GM13977 (cell line): ENCODE results near the gene UBE2M.
A peak's percentile ranks its signal among the peaks of the same experiment; 100 is the strongest.
"Not testable (repeated sequence)": the region's sequence is repeated elsewhere in the genome, so short reads cannot be mapped to it uniquely, and the experiment has no call there.

ENCODE experiments used
- DNase-seq: peaks from one replicate; pipeline ENCODE4 v3.0.0; 2012; ENCODE audit warnings: low spot score
- in situ Hi-C: fragments of 300-500 bp; cut with MboI; formaldehyde crosslinking; loops from one replicate; pipeline ENCODE4 v1.12.0; 2022; ENCODE audit warnings: low sequenced_read_pairs, low pct_unique_long_range_greater_than_20kb, mixed read lengths, inconsistent platforms; ENCODE audit not compliant: unreplicated experiment
- TF ChIP-seq, protein P1 (sequence below): IDR thresholded peaks from 2 replicates; pipeline ENCODE4 v1.5.1; 2012; ENCODE audit warnings: mild to moderate bottlenecking, control low read depth; ENCODE audit not compliant: insufficient read depth; ENCODE audit errors: extremely low read depth, missing control alignments

The UBE2M gene

DNA sequence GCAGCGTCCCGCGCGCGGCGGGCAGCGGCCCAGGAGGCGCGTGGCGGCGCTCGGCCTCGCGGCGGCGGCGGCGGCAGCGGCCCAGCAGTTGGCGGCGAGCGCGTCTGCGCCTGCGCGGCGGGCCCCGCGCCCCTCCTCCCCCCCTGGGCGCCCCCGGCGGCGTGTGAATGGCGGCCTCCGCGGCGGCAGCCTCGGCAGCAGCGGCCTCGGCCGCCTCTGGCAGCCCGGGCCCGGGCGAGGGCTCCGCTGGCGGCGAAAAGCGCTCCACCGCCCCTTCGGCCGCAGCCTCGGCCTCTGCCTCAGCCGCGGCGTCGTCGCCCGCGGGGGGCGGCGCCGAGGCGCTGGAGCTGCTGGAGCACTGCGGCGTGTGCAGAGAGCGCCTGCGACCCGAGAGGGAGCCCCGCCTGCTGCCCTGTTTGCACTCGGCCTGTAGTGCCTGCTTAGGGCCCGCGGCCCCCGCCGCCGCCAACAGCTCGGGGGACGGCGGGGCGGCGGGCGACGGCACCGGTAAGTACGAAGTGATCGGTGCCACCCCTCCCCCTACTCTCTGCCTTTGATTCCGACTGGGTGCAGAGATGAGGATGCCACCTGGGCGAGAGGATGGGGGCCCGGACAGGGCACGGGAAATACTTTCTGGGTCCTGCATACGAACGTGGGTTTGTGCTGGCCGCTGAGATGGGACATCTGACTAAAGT lies 13.7 kb downstream of the UBE2M start:
- TF ChIP-seq, protein P1, sequence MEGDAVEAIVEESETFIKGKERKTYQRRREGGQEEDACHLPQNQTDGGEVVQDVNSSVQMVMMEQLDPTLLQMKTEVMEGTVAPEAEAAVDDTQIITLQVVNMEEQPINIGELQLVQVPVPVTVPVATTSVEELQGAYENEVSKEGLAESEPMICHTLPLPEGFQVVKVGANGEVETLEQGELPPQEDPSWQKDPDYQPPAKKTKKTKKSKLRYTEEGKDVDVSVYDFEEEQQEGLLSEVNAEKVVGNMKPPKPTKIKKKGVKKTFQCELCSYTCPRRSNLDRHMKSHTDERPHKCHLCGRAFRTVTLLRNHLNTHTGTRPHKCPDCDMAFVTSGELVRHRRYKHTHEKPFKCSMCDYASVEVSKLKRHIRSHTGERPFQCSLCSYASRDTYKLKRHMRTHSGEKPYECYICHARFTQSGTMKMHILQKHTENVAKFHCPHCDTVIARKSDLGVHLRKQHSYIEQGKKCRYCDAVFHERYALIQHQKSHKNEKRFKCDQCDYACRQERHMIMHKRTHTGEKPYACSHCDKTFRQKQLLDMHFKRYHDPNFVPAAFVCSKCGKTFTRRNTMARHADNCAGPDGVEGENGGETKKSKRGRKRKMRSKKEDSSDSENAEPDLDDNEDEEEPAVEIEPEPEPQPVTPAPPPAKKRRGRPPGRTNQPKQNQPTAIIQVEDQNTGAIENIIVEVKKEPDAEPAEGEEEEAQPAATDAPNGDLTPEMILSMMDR: no peak
- in situ Hi-C loops: no loop called here
- peak; percentile 97 for DNase-seq

DNA sequence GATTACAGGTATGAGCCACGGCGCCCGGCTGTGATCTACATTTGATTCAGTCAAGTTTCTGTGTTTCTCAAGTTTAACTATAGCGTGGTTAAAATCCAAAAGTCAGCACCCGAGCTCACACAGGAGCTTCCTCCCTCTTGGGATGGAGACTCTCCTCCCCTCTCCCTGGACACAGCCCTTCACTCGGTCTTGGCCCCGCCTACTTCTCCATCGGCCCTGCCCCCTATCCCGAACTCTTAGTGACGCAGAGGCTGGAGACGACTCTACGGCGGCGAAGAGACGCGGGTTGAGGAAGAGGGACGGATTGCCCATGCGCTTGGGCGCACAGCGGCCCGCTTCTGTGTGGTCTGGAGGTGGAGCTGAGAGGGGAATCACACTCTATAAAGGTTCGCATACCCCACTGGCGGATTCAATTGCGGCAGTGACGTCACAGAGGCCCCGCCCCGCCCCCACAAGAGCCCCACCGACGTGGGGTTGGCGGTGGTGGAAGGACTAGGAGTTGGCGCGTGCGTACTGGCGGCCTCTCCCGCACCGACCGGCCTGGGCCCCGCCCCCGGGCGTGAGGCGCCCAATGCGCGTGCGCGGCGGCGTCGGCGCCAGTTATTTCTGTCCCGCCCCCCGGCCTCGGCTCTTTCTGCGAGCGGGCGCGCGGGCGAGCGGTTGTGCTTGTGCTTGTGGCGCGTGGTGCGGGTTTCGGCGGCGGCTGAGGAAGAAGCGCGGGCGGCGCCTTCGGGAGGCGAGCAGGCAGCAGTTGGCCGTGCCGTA lies 14.4 kb downstream of the UBE2M start, which contains the start of gene TRIM28:
Gene TRIM28, plus strand, starts transcription at position 239 of the 765 bp plus-strand sequence. CDS start 694 bp downstream, outside the sequence.
- TF ChIP-seq, protein P1: no peak
- in situ Hi-C loops: no loop called here
- DNase-seq: peak; percentile 100

DNA sequence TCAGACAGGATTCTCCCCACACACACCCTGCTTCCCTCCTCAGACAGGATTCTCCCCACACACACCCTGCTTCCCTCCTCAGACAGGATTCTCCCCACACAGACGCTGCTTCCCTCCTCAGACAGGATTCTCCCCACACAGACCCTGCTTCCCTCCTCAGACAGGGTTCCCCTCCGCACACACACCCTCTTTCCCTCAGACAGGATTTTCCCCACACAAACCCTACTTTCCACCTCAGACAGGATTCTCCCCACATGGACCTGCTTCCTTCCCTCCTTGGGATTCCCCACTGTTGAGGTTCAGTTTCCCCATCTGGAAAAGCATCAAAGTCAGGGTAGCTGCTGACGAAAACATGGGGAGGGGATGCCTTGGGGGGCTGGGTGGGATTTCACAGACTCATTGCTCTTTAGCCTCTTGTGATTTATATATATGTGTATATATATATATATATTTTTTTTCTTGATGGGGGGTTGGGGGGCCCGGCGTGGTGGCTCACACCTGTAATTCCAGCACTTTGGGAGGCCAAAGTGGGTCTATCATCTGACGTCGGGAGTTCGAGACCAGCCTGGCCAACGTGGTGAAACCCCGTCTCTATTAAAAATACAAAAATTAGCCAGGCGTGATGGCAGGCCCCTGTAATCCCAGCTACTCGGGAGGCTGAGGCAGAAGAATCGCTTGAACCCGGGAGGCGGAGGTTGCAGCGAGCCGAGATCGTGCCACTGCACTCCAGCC lies 15.6 kb downstream of the UBE2M start:
- in situ Hi-C loops: not testable (repeated sequence)

DNA sequence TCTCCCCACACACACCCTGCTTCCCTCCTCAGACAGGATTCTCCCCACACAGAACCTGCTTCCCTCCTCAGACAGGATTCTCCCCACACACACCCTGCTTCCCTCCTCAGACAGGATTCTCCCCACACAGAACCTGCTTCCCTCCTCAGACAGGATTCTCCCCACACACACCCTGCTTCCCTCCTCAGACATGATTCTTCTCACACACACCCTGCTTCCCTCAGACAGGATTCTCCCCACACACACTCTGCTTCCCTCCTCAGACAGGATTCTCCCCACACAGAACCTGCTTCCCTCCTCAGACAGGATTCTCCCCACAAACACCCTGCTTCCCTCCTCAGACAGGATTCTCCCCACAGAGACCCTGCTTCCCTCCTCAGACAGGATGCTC lies 19.2 kb downstream of the UBE2M start:
- DNase-seq, in situ Hi-C loops: not testable (repeated sequence)

More for the DNA sequence above, 15.6 kb downstream of the UBE2M start:
- DNase-seq: not testable (repeated sequence)

DNA sequence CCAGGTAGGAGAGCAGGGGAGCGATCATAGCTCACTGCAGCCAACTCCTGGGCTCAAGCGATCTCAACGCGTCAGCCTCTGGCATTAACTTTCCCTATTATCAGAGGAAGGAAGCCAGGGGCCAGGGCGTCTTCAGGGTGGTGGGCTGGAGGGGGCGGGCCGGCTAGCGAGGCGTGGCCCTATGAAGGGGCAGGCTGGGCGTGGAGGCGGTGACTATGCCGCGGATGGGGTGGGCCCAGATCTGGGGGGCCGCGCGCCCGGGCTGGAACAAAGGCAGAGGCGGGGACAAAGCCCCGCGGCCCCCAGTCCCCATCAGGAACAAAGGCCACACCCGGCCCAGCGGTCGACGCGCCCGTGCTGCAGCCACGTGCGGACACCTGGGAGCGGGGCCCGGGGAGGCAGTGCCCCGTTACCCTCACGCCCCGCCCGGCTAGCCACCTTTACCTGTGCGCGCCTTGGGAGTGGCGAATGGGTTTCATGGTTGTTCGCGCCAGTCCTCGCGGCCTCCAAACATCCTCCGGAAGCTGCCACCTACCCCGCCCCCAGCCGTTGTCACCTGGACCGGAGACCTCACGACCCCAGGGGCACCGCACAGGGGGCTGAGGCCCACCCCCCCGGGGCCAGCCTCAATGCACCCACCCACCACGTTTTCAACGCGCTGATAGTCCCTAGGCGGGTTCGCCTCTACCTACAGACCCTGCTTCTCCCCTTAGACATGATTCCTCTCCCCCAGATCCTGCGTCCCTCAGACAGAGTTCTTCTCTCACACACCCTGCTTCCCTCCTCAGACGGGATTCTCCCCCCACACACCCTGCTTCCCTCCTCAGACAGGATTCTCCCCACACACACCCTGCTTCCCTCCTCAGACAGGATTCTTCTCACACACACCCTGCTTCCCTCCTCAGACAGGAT lies 19.9 kb downstream of the UBE2M start:
- TF ChIP-seq, protein P1: no peak

DNA sequence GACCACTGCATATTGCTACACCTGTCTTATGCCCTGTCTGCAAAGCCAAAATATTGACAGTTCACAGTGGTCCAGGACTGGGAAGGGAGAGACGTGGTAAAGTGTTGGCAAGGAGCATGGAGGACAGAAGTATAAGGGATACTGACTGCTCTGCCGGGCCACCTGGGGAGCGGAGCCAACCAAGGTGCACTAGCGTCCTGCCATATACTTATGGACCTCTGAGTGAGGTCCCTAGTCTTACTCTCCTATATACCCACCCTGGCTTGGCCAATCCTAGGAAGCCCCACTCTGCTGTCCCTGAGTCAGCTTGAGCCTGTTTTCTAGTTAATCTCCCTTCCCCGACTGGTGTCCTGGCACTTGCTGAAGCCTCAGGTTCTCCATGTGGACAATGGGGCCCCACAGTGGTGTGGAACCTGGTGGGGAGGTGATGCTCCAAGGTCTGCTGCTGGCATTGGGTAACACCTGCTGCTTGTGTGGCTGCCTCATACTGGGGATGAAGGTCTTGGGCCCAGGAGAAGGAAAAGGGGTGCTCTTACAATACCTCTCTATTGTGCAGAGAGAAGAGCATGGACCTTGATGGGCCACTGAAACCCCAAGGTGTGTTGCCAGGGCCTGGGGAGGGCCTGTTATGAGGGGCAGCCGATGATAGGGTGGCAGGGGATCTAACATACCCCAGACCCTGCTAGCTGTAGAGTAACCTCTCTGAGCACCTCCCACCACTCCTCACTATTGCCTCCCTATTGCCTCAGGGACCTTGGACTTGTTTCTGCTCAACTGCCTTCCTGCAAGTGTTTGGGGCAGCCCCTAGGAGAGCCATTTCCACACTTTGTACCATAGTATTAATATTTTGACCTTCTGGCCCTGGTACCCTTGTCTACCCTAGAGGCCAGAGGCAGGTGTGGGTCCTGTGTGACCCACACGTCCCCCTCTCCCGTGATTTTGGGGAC lies 21.3 kb downstream of the UBE2M start:
- TF ChIP-seq, protein P1: no peak
- DNase-seq: no peak
- in situ Hi-C loops: no loop called here

More for the DNA sequence above, 19.9 kb downstream of the UBE2M start:
- DNase-seq: no peak
- in situ Hi-C loops: no loop called here
